Activated T-cell treated with anti-CD3 and anti-CD28 coated beads, Interleukin-2, amount 50 U/mL, for 72 hours (primary cell): ENCODE results near the gene OR11H6. TPM values are rescaled to one million over a fixed set of nuclear protein-coding genes. Genes with fewer than 3 reads are reported as not detected.
"Not testable (repeated sequence)": the region's sequence is repeated elsewhere in the genome, so short reads cannot be mapped to it uniquely, and the experiment has no call there.

Experiments used
- ATAC-seq, 2 donors: fragments of 150-1000 bp; cut with Tn5 transposase; replicated peaks in 1 of 2; 2 replicates each; pipeline ENCODE4 v1.10.0; 2021; ENCODE audit warnings: moderate library complexity in 2 of 2, mild to moderate bottlenecking in 1 of 2
- DNase-seq, 2 donors: peaks; one replicate each; pipeline ENCODE4 v3.0.0; 2021 to 2022; ENCODE audit warnings: mixed read lengths in 1 of 2
- H3K27ac Mint-ChIP-seq: one replicate; pipeline ENCODE4 v1.8.0; 2022; ENCODE audit warnings: mild to moderate bottlenecking, moderate library complexity, mixed read lengths
- H3K27me3 Mint-ChIP-seq: one replicate; pipeline ENCODE4 v1.8.0; 2022; ENCODE audit warnings: low read depth, mixed read lengths
- H3K36me3 Mint-ChIP-seq, 2 donors: one replicate each; pipeline ENCODE4 v1.8.0; 2022; ENCODE audit warnings: mixed read lengths in 2 of 2, mild to moderate bottlenecking in 1 of 2; ENCODE audit not compliant: insufficient read depth in 2 of 2
- H3K4me1 Mint-ChIP-seq: one replicate; pipeline ENCODE4 v1.8.0; 2022; ENCODE audit warnings: low read depth, mixed read lengths
- H3K4me3 Mint-ChIP-seq, 2 donors: one replicate each; pipeline ENCODE4 v1.8.0; 2022; ENCODE audit warnings: mild to moderate bottlenecking in 2 of 2, mixed read lengths in 2 of 2, moderate library complexity in 2 of 2
- H3K9me3 Mint-ChIP-seq, 2 donors: one replicate each; pipeline ENCODE4 v1.8.0; 2022; ENCODE audit warnings: mixed read lengths in 2 of 2
- total RNA-seq, 2 donors: library from RNA; stranded (reverse); gene quantifications; one replicate each; pipeline ENCODE4 v1.2.3, GENCODE V29; 2022

The OR11H6 gene
- total RNA-seq: not detected

GRCh38 chr14:20223410-20223809, at the start of gene OR11H6:
OR11H6 (plus strand) TSS chr14:20223710; CDS start chr14:20223710, 0 bp downstream.
- no peaks in the 10 kb centered on the region for H3K9me3 Mint-ChIP-seq
- H3K27ac Mint-ChIP-seq: no peak within 1 kb of the TSS
- DNase-seq: no peak
- ATAC-seq: no peak
- H3K4me1 Mint-ChIP-seq: no peaks in the 10 kb centered on the region
- no peak within 1 kb of the TSS for H3K4me3 Mint-ChIP-seq
- no peaks in the 10 kb centered on the region for H3K27me3 Mint-ChIP-seq
- H3K36me3 Mint-ChIP-seq: no peaks in the 10 kb centered on the region

- H3K4me1 Mint-ChIP-seq, H3K27ac Mint-ChIP-seq, H3K36me3 Mint-ChIP-seq, H3K4me3 Mint-ChIP-seq, DNase-seq, H3K9me3 Mint-ChIP-seq, H3K27me3 Mint-ChIP-seq, ATAC-seq: not testable (repeated sequence)
Observed at GRCh38 chr14:20174205-20174604, 49.3 kb upstream of the OR11H6 start.

GRCh38 chr14:20176330-20176729, 47.2 kb upstream of the OR11H6 start:
- no peaks in the 10 kb centered on the region for H3K9me3 Mint-ChIP-seq
- DNase-seq (no peak), ATAC-seq (no peak)
- no peak overlapping the region for H3K27ac Mint-ChIP-seq
- no peaks in the 10 kb centered on the region for H3K36me3 Mint-ChIP-seq
- no peak overlapping the region for H3K4me3 Mint-ChIP-seq
- no peaks in the 10 kb centered on the region for H3K4me1 Mint-ChIP-seq
- H3K27me3 Mint-ChIP-seq: no peaks in the 10 kb centered on the region

GRCh38 chr14:20177433-20177974, 46.0 kb upstream of the OR11H6 start:
- ATAC-seq (no peak), DNase-seq (no peak)
- H3K27ac Mint-ChIP-seq: no peak overlapping the region
- no peak overlapping the region for H3K4me3 Mint-ChIP-seq
- H3K36me3 Mint-ChIP-seq: no peaks in the 10 kb centered on the region
- no peaks in the 10 kb centered on the region for H3K4me1 Mint-ChIP-seq
- H3K27me3 Mint-ChIP-seq: no peaks in the 10 kb centered on the region
- peaks cover 0 to 2% of the 10 kb centered on the region in 2 donors for H3K9me3 Mint-ChIP-seq

- Mint-ChIP-seq H3K27me3 (no peaks in the 10 kb centered on the region), H3K36me3 (no peaks in the 10 kb centered on the region), H3K9me3 (peaks cover 0 to 2% of the 10 kb centered on the region in 2 donors), H3K4me3 (no peak overlapping the region), H3K27ac (no peak overlapping the region), H3K4me1 (no peaks in the 10 kb centered on the region)
- no peak for ATAC-seq
- no peak for DNase-seq
Observed at GRCh38 chr14:20179218-20179617, 44.3 kb upstream of the OR11H6 start.

- ATAC-seq: no peak
- no peak overlapping the region for H3K27ac Mint-ChIP-seq
Observed at GRCh38 chr14:20179880-20180279, 43.6 kb upstream of the OR11H6 start.

GRCh38 chr14:20180486-20180885, 43.0 kb upstream of the OR11H6 start:
- Mint-ChIP-seq H3K4me1 (no peaks in the 10 kb centered on the region), H3K27ac (no peak overlapping the region)

More at GRCh38 chr14:20179880-20180279, 43.6 kb upstream of the OR11H6 start:
- no peaks in the 10 kb centered on the region for H3K36me3 Mint-ChIP-seq
- peaks cover 0 to 2% of the 10 kb centered on the region in 2 donors for H3K9me3 Mint-ChIP-seq
- no peak overlapping the region for H3K4me3 Mint-ChIP-seq
- H3K27me3 Mint-ChIP-seq: no peaks in the 10 kb centered on the region
- no peak for DNase-seq
- no peaks in the 10 kb centered on the region for H3K4me1 Mint-ChIP-seq

GRCh38 chr14:20184181-20184580, 39.3 kb upstream of the OR11H6 start:
- Mint-ChIP-seq H3K36me3 (peaks cover 0 to 2% of the 10 kb centered on the region in 2 donors), H3K27me3 (peaks cover 7% of the 10 kb centered on the region), H3K4me1 (no peaks in the 10 kb centered on the region), H3K27ac (no peak overlapping the region), H3K4me3 (no peak overlapping the region), H3K9me3 (peaks cover 2% of the 10 kb centered on the region in 2 donors)
- DNase-seq: no peak
- no peak for ATAC-seq

More at GRCh38 chr14:20180486-20180885, 43.0 kb upstream of the OR11H6 start:
- Mint-ChIP-seq H3K9me3 (peaks cover 0 to 2% of the 10 kb centered on the region in 2 donors), H3K27me3 (no peaks in the 10 kb centered on the region), H3K36me3 (no peaks in the 10 kb centered on the region), H3K4me3 (no peak overlapping the region)
- ATAC-seq (no peak), DNase-seq (no peak)

GRCh38 chr14:20190596-20190995, 32.9 kb upstream of the OR11H6 start, which contains the start of gene OR11G2:
OR11G2 (plus strand) TSS chr14:20190896; CDS start chr14:20197438, 6,542 bp downstream.
- Mint-ChIP-seq H3K27me3 (peaks cover 7% of the 10 kb centered on the region), H3K4me3 (no peak within 1 kb of the TSS), H3K9me3 (peaks cover 0 to 2% of the 10 kb centered on the region in 2 donors), H3K36me3 (peaks cover 0 to 2% of the 10 kb centered on the region in 2 donors), H3K27ac (no peak within 1 kb of the TSS), H3K4me1 (no peaks in the 10 kb centered on the region)
- ATAC-seq (no peak), DNase-seq (no peak)

GRCh38 chr14:20191396-20191795, 32.1 kb upstream of the OR11H6 start:
- Mint-ChIP-seq H3K4me3 (no peak overlapping the region), H3K27ac (no peak overlapping the region), H3K36me3 (peaks cover 0 to 2% of the 10 kb centered on the region in 2 donors), H3K9me3 (peaks cover 0 to 2% of the 10 kb centered on the region in 2 donors), H3K27me3 (peaks cover 5% of the 10 kb centered on the region), H3K4me1 (no peaks in the 10 kb centered on the region)
- DNase-seq: no peak
- ATAC-seq: no peak

- DNase-seq: no peak
- Mint-ChIP-seq H3K4me3 (no peak overlapping the region), H3K4me1 (no peaks in the 10 kb centered on the region)
Observed at GRCh38 chr14:20194101-20194500, 29.4 kb upstream of the OR11H6 start.

GRCh38 chr14:20195170-20195569, 28.3 kb upstream of the OR11H6 start:
- ATAC-seq, H3K4me1 Mint-ChIP-seq, H3K36me3 Mint-ChIP-seq, H3K9me3 Mint-ChIP-seq, H3K27me3 Mint-ChIP-seq, DNase-seq, H3K27ac Mint-ChIP-seq, H3K4me3 Mint-ChIP-seq: not testable (repeated sequence)

More at GRCh38 chr14:20194101-20194500, 29.4 kb upstream of the OR11H6 start:
- Mint-ChIP-seq H3K27ac (no peak overlapping the region), H3K9me3 (no peaks in the 10 kb centered on the region), H3K27me3 (peaks cover 7% of the 10 kb centered on the region), H3K36me3 (no peaks in the 10 kb centered on the region)
- ATAC-seq: no peak

GRCh38 chr14:20195911-20196310, 27.6 kb upstream of the OR11H6 start:
- Mint-ChIP-seq H3K9me3 (no peaks in the 10 kb centered on the region), H3K4me1 (no peaks in the 10 kb centered on the region), H3K4me3 (no peak overlapping the region), H3K36me3 (no peaks in the 10 kb centered on the region), H3K27ac (no peak overlapping the region), H3K27me3 (peaks cover 7% of the 10 kb centered on the region)
- ATAC-seq (no peak), DNase-seq (no peak)

- H3K27me3 Mint-ChIP-seq: peaks cover 7% of the 10 kb centered on the region
- no peak for ATAC-seq
- no peaks in the 10 kb centered on the region for H3K36me3 Mint-ChIP-seq
- no peak for DNase-seq
- H3K27ac Mint-ChIP-seq: no peak overlapping the region
- H3K4me1 Mint-ChIP-seq: no peaks in the 10 kb centered on the region
- H3K4me3 Mint-ChIP-seq: no peak overlapping the region
- no peaks in the 10 kb centered on the region for H3K9me3 Mint-ChIP-seq
Observed at GRCh38 chr14:20197459-20197858, 26.1 kb upstream of the OR11H6 start.
